HG02981 (cell line): ENCODE data around the gene UBE3C.
"Not testable (repeated sequence)": the region's sequence is repeated elsewhere in the genome, so short reads cannot be mapped to it uniquely, and the experiment has no call there.

ENCODE experiments used
- ATAC-seq: cut with Tn5 transposase; IDR thresholded peaks from one replicate; pipeline ENCODE4 v1.9.1; 2021; ENCODE audit warnings: mild to moderate bottlenecking, moderate library complexity; ENCODE audit not compliant: unreplicated experiment

Gene UBE3C

GRCh38 chr7:157129907-157130460 lies 8.7 kb upstream of the UBE3C start:
- ATAC-seq, result no peak

DNA sequence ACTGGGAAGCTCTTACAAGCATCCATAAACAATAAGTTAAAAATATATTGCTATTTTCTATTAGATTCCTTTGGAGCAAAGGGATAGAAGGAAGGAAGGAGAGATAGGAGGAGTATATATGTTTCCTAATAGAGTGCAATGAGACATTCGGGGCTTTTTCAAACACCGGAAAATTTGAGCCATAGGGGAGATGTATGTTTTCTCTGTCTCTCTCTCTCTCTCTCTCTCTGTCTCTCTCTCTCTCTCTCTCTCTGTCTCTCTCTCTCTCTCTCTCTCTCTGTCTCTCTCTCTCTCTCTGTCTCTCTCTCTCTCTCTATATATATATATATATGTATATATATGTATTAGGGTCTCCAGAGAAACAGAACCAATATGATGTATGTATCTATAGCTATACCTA lies 7.9 kb upstream of the UBE3C start:
- ATAC-seq, result not testable (repeated sequence)

DNA sequence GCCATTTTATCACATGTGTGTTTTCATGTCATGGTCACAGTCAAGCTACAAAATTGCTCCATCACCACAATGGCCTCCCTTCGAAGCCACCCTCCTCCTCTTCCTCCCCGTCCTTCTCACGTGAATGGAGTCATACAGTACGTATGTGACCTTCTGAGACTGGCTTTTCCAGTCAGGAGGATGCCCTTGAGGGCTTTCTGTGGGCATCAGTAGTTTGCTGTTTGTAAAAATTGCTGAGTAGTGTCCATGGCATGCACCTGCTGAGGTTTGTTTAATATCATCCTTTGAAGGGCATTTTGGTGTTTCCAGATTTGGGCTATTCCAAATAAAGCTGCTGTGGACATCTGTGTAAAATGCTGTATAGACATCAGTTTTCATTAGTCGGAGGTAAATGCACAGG lies 5.9 kb upstream of the UBE3C start:
- no peak for ATAC-seq

DNA sequence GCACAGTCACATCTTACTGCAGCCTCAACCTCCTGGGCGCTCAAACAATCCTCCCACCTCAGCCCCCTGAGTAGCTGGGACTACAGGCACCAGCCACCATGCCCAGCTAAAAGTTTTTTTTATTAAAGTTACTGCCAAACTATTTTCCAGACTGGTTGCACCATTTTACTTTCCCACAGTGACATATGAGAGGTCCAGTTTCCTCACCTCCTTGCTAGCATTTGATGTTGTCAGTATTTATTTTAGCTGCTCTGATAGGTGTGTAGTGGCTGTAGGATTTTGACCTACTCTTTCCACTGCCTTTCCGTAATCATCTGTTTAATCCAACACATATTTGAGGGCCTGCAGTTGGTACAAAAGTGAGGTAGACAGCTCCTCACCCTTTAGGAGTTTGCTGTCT lies 5.4 kb upstream of the UBE3C start:
- no peak for ATAC-seq

DNA sequence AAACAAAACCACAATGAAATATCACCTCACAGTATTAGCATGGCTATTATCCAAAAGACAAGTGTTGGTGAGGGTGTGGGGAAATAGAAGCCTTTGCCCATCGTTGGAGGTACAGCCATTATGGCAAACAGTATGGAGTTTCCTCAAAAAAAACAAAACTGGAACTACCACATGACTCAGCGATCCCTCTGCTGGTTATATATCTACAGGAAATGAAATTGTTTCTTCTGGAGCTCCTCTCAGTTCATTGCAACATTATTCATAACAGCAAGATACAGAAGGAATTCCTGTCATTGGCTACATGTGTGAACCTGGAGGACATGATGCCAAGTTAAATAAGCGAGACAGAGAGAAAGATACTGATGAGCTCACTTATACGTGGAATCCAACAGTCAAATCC lies 2.4 kb upstream of the UBE3C start:
- no peak for ATAC-seq

DNA sequence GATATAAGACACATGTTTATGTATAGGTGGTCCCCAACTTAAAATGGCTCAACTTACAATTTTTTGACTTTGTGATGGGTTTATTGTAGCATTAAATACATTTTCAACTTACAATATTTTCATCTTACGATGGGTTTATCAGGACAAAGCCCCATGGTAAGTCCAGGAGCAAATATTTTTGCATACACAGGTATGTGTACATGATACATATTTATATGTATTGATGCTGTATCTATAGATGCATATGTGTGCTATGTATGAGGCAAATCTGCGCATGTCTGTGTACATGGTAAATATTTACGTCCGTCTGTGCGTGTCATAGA lies 664 bp upstream of the UBE3C start:
- no peak for ATAC-seq

DNA sequence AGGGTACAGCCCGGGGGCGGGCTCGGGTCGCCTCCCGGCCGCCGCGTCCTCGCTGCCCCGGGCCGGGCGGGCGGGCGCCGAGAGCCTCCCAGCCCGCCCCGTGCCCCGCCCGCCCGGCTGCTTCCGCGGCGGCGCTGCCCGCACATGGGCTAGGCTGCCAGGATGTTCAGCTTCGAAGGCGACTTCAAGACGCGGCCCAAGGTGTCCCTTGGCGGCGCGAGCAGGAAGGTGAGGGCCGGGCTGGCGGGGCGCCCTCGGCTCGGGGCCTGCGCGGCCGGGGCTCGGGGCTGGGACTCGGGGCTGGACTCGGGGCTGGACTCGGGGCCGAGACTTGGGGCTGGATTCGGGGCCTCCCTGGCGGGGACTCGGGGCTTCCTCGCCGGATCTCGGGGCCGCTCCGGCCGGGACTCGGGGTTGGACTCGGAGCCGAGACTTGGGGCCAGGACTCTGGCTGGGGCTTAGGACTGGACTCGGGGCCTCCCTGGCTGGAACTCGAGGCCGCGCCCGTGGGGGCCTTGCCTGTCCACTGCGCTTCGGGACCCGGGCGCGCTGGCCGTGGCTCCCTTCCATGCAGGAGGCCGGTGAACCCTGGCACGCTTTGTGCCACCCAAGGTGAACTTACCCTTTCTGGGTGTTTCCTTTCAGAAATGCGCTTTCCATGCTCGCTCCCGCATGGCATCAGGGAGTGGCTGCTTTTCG lies 534 bp downstream of the UBE3C start:
- peak; percentile 52 for ATAC-seq

DNA sequence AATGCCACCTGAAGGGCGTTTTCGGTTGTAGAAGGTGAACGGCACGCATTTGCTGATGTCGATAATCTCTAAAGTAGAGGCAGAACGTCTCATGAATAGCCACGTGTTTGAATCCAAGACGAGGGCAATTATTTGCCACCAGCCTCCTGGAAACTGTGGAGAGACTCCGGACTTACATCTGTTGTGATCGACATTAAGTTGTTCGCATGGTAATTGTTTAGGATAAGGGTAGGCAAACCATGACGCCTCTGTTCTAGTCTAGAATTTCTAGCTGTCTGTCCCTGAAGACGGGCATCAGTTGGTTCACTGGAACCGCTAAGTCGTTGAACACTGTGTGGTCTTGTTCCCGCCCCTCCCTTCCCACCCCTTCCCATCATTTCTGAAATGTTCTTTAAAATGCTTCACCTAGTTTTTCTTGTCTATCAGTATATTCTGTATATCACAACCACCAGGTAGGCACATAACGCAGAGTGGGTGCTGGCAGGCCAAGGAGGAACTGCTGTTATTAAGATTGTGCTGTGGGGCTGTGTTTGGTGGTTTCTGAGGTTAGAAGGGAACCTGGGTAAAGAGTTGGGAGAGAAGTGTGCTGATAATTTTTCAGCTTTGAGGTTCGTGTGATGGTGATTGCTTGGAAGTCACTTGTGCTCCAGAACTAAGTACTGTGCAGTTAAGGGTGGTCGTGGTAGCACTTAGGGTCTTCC lies 1.2 kb downstream of the UBE3C start:
- ATAC-seq, result no peak

DNA sequence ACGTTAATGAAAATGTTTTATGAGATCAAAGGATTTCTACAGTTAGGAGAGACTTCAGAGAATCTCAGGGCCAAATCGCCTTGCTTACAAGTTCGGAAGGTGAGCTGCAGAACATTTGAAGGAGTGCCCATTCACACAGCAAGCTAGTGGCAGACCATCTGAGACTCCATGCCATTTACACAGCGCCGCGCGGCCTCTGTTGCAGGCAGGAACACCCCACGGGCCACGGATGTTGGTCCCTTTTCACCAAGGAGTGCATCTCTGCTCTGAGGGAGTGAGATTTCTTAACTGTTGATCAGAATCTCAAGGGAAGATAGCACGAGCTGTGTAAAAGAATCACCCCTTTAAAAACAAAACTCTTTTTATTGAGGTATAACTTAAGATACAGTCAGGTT lies 1.8 kb downstream of the UBE3C start:
- ATAC-seq, result no peak

GRCh38 chr7:157141525-157142060 lies 2.9 kb downstream of the UBE3C start:
- no peak for ATAC-seq

DNA sequence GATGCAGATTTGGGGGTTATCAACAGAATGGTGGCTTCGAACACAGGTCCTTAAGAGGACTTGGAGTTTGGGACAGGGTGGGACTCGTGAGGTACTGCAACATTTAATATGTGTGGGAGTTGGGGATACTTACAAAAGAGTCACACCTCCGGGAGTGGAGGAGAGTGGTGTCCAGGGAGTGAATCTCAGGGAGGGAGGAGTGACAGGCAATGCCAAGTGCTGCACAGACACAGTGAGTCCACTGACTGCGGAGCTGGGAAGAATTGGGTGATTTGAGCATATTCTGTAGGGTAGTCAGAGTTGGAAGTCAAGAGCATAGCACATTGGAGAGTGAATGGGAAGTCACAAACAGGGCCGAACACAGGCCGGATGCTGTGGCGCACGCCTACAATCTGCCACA lies 5.1 kb downstream of the UBE3C start:
- ATAC-seq, result no peak

DNA sequence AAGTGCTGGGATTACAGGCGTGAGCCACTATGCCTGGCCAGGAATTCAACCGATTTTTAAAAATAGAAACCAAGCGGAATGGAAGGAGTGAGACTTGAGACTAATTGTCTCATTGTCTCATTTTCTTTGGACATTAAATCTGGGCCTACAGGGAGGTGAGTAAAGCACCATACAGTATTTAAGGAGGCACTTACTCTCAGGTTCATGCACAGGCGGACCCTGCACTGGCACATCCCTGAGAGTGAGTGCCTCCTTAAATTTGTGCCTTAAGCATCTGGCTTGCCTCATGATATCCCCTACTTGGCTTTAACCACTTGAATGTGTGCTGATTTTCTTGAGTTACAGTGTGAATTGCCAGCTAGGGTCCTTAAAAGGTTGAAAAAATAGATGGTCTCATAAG lies 10.6 kb downstream of the UBE3C start:
- ATAC-seq, result no peak

DNA sequence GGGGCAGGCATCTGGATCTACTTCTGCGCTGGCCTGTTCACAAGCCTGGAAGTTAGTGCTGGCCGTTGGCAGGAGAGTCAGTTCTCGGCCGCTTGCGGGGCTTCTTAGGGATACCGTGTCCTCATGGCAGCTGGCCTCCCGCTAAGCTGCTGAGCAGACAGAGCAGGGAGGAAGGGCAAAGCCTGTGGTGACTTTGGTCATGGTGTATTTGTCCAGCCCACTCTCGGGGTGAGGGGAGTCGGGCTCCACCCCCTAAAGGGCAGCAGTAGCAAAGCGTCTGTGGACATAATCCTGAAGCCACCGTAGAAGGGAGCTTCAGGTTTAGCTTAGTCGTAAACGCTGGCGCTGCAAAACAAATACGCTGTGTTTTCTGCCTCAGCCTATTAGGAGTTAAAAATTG lies 12.2 kb downstream of the UBE3C start:
- no peak for ATAC-seq

- ATAC-seq, result no peak
These were observed 13.1 kb downstream of the UBE3C start for GRCh38 chr7:157151626-157152339.

DNA sequence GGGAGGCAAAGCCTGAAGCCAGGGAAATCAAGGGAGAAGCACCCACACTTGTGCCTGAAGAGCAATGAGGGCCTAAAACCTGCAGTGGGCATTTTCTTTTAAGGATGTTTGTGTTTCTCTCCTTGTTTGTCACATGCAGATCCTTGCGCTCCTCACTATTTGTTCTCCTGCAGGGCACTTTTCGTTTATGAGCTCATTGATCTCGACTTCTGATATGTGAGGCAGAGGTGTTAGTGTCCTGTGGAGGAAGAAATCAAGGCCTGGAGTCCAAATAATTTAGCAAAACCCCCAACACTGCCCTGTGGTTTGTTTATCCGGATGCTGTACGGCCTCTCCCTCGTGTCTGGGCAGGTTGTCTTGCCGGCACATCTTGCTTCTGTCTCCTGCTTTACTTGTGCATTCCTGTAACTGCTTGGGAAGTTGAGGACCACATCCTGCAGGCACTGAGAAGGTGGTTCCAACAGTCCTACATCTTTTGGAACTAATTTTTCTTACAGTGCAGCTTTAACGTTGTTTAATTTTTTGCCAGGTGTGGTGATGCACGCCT lies 13.7 kb downstream of the UBE3C start:
- ATAC-seq, result no peak

DNA sequence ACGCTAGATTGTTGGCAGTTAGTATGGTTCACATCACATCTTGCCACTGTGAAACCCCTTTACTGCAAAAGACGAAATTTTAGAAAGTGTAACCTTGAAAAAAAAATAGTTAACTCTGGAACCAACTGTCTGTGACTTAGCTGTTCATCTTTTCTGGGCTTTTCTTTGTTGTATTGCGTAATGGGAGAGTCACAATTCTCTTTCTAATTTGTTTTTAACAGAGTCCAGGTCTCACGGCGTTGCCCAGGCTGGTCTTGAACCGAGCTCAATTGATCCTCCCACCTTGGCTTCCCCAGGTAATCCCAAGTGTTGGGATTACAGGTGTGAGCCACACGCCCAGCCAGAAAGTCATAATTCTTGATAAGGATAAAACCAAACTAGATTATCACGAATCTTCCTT lies 14.5 kb downstream of the UBE3C start:
- no peak for ATAC-seq

- ATAC-seq, result no peak
These were observed 17.2 kb downstream of the UBE3C start for GRCh38 chr7:157155959-157156358.

- ATAC-seq, result no peak
These were observed 19.7 kb downstream of the UBE3C start for GRCh38 chr7:157158400-157158799.

DNA sequence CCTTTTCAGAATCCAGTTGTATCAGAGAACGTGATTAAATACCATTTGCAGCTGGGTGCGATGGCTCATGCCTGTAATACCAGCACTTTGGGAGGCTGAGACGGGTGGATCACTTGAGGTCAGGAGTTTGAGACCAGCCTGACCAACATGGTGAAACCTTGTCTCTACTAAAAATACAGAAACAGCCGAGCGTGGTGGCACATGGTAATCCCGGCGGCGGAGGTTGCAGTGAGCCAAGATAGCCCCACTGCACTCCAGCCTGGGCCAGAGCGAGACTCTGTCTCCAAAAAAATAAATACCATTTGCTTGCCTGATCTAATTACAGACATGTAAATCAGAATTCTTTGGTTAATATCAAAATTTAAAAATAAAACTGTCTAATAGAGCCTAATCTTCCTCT lies 20.8 kb downstream of the UBE3C start:
- ATAC-seq, result not testable (repeated sequence)

GRCh38 chr7:157160433-157160832 lies 21.7 kb downstream of the UBE3C start:
- ATAC-seq, result no peak

- no peak for ATAC-seq
These were observed 27.3 kb downstream of the UBE3C start for GRCh38 chr7:157165987-157166386.
